Astrocyte (in vitro differentiated cells and primary cell): ENCODE data around the gene DUSP16. TPM values are rescaled to one million over a fixed set of nuclear protein-coding genes. Genes with fewer than 3 reads are reported as not detected.

Experiments
- DNase-seq: peaks from one replicate; pipeline ENCODE4 v3.0.0-alpha.2; 2010; ENCODE audit warnings: low read depth
- FAIRE-seq: peaks from 2 replicates; lab custom pipeline; 2011; peaks lifted over from hg19 to GRCh38; lab: Jason Lieb, UNC
- H2AFZ ChIP-seq: 2 replicates; pipeline ENCODE4 v1.6.0; 2012; ENCODE audit warnings: low read depth, low read length, inconsistent platforms
- H3K27ac ChIP-seq: 2 replicates; pipeline ENCODE4 v1.5.1; 2011; ENCODE audit warnings: low read depth, low read length, inconsistent platforms
- H3K27me3 ChIP-seq: 2 replicates; pipeline ENCODE4 v1.6.0; 2011; ENCODE audit warnings: low read length, inconsistent platforms; ENCODE audit not compliant: insufficient read depth
- H3K36me3 ChIP-seq: 2 replicates; pipeline ENCODE4 v1.5.1; 2011; ENCODE audit warnings: low read length, inconsistent platforms; ENCODE audit not compliant: insufficient read depth
- H3K4me1 ChIP-seq: 2 replicates; pipeline ENCODE4 v1.5.1; 2011; ENCODE audit warnings: low read length, inconsistent platforms; ENCODE audit not compliant: insufficient read depth
- H3K4me2 ChIP-seq: 2 replicates; pipeline ENCODE4 v1.6.0; 2012; ENCODE audit warnings: low read length, inconsistent platforms
- H3K4me3 ChIP-seq: 2 replicates; pipeline ENCODE4 v1.5.1; 2011; ENCODE audit warnings: low read depth, mild to moderate bottlenecking, low read length, inconsistent platforms; ENCODE audit not compliant: insufficient read depth
- H3K79me2 ChIP-seq: 2 replicates; pipeline ENCODE4 v1.6.0; 2012; ENCODE audit warnings: mild to moderate bottlenecking, low read length, inconsistent platforms; ENCODE audit not compliant: insufficient read depth
- H3K9ac ChIP-seq: 2 replicates; pipeline ENCODE4 v1.6.0; 2012; ENCODE audit warnings: mild to moderate bottlenecking, low read length, inconsistent platforms
- H3K9me3 ChIP-seq: 2 replicates; pipeline ENCODE4 v1.5.1; 2012; ENCODE audit warnings: low read depth, mild to moderate bottlenecking, low read length, inconsistent platforms; ENCODE audit not compliant: insufficient read depth
- H4K20me1 ChIP-seq: 2 replicates; pipeline ENCODE4 v1.6.0; 2012; ENCODE audit warnings: low read length, inconsistent platforms; ENCODE audit not compliant: insufficient read depth
- H3K27ac Mint-ChIP-seq: one replicate; pipeline ENCODE4 v1.8.0; 2021; ENCODE audit warnings: mild to moderate bottlenecking, mixed read lengths; ENCODE audit not compliant: unreplicated experiment
- H3K27me3 Mint-ChIP-seq: one replicate; pipeline ENCODE4 v1.8.0; 2021; ENCODE audit warnings: low read depth, mixed read lengths; ENCODE audit not compliant: unreplicated experiment
- H3K36me3 Mint-ChIP-seq: one replicate; pipeline ENCODE4 v1.8.0; 2021; ENCODE audit warnings: low read depth, mixed read lengths; ENCODE audit not compliant: unreplicated experiment
- H3K4me1 Mint-ChIP-seq: one replicate; pipeline ENCODE4 v1.8.0; 2021; ENCODE audit warnings: low read depth, mixed read lengths; ENCODE audit not compliant: unreplicated experiment
- H3K4me3 Mint-ChIP-seq: one replicate; pipeline ENCODE4 v1.8.0; 2021; ENCODE audit warnings: mild to moderate bottlenecking, moderate library complexity, mixed read lengths; ENCODE audit not compliant: unreplicated experiment
- H3K9me3 Mint-ChIP-seq: one replicate; pipeline ENCODE4 v1.8.0; 2021; ENCODE audit warnings: mild to moderate bottlenecking, mixed read lengths; ENCODE audit not compliant: unreplicated experiment
- CTCF ChIP-seq: IDR thresholded peaks from 2 replicates; pipeline ENCODE4 v1.5.1; 2011; ENCODE audit warnings: low read depth, mild to moderate bottlenecking, inconsistent platforms, low read length, moderate library complexity; ENCODE audit not compliant: insufficient read depth
- EZH2 ChIP-seq: IDR thresholded peaks from 2 replicates; pipeline ENCODE4 v1.6.1; 2012; ENCODE audit warnings: mild to moderate bottlenecking, low read length, inconsistent platforms; ENCODE audit not compliant: insufficient read depth
- total RNA-seq: library from RNA; stranded (reverse); gene quantifications from 2 replicates; pipeline ENCODE4 v1.2.1, GENCODE V29; 2021

Gene DUSP16
- total RNA-seq, 1 donor from 2014 or later: 24.2 TPM

GRCh38 chr12:12542286-12542685, 20.4 kb downstream of the DUSP16 start:
- H3K4me3 Mint-ChIP-seq: no peak overlapping the region
- H3K36me3 Mint-ChIP-seq: peaks cover 4% of the 10 kb centered on the region
- Histone ChIP-seq H3K27me3 (no peaks in the 10 kb centered on the region), H3K4me3 (no peak overlapping the region), H4K20me1 (peaks cover 19% of the 10 kb centered on the region), H3K9me3 (no peaks in the 10 kb centered on the region), H3K79me2 (peaks cover 23% of the 10 kb centered on the region), H3K27ac (no peak overlapping the region), H3K4me1 (no peaks in the 10 kb centered on the region), H3K9ac (no peak overlapping the region), H3K36me3 (no peaks in the 10 kb centered on the region), H2AFZ (no peak overlapping the region), H3K4me2 (no peak overlapping the region)
- H3K27ac Mint-ChIP-seq: no peak overlapping the region
- no peak for TF ChIP-seq CTCF
- no peak for TF ChIP-seq EZH2
- no peaks in the 10 kb centered on the region for H3K9me3 Mint-ChIP-seq
- no peak for FAIRE-seq
- no peak for DNase-seq
- H3K4me1 Mint-ChIP-seq: peaks cover 6% of the 10 kb centered on the region
- no peaks in the 10 kb centered on the region for H3K27me3 Mint-ChIP-seq

GRCh38 chr12:12541782-12542181, 20.9 kb downstream of the DUSP16 start:
- H3K27ac Mint-ChIP-seq: no peak overlapping the region
- H3K4me3 Mint-ChIP-seq: no peak overlapping the region
- no peak overlapping the region for H3K9ac ChIP-seq
- H3K4me1 ChIP-seq: no peaks in the 10 kb centered on the region
- H3K27ac ChIP-seq: no peak overlapping the region
- TF ChIP-seq EZH2: no peak
- TF ChIP-seq CTCF: no peak
- no peaks in the 10 kb centered on the region for H3K27me3 ChIP-seq
- H3K36me3 ChIP-seq: no peaks in the 10 kb centered on the region
- H3K27me3 Mint-ChIP-seq: no peaks in the 10 kb centered on the region
- peaks cover 22% of the 10 kb centered on the region for H3K79me2 ChIP-seq
- no peaks in the 10 kb centered on the region for H3K9me3 Mint-ChIP-seq
- H3K4me3 ChIP-seq: no peak overlapping the region
- H2AFZ ChIP-seq: no peak overlapping the region
- FAIRE-seq (no peak), DNase-seq (no peak)
- H4K20me1 ChIP-seq: peaks cover 16% of the 10 kb centered on the region
- no peak overlapping the region for H3K4me2 ChIP-seq
- H3K9me3 ChIP-seq: no peaks in the 10 kb centered on the region
- H3K36me3 Mint-ChIP-seq: peaks cover 4% of the 10 kb centered on the region
- H3K4me1 Mint-ChIP-seq: peaks cover 6% of the 10 kb centered on the region

GRCh38 chr12:12540261-12541013, 22.2 kb downstream of the DUSP16 start:
- Histone ChIP-seq H3K79me2 (peaks cover 10% of the 10 kb centered on the region), H3K27ac (no peak overlapping the region), H2AFZ (no peak overlapping the region), H3K4me1 (no peaks in the 10 kb centered on the region), H4K20me1 (peaks cover 20% of the 10 kb centered on the region), H3K4me2 (no peak overlapping the region), H3K9ac (no peak overlapping the region), H3K36me3 (no peaks in the 10 kb centered on the region), H3K9me3 (no peaks in the 10 kb centered on the region), H3K27me3 (no peaks in the 10 kb centered on the region), H3K4me3 (no peak overlapping the region)
- H3K27ac Mint-ChIP-seq: no peak overlapping the region
- DNase-seq (no peak), FAIRE-seq (no peak)
- no peak overlapping the region for H3K4me3 Mint-ChIP-seq
- H3K9me3 Mint-ChIP-seq: no peaks in the 10 kb centered on the region
- TF ChIP-seq CTCF: no peak
- peaks cover 6% of the 10 kb centered on the region for H3K4me1 Mint-ChIP-seq
- H3K36me3 Mint-ChIP-seq: peaks cover 4% of the 10 kb centered on the region
- no peaks in the 10 kb centered on the region for H3K27me3 Mint-ChIP-seq
